MCF 10A (cell line): ENCODE results near the gene WNK1. TPM values are rescaled to one million over a fixed set of nuclear protein-coding genes. Genes with fewer than 3 reads are reported as not detected.

ENCODE experiments used
- BruUV-seq: library from RNA; stranded (reverse); fragments of 400-500 nt; replicated peaks from 2 replicates; lab custom pipeline; 2021; lab: Mats Ljungman, UMichigan
- CTCF ChIA-PET: fragments of 300-600 bp; sonication (Branson Sonifier 250); formaldehyde crosslinking; extraction: SDS; loops from one replicate; lab custom pipeline; 2021; ENCODE audit warnings: antibody characterized with exemption, inconsistent platforms; lab: Yijun Ruan, JAX
- POLR2A ChIA-PET: fragments of 300-600, 350-650 bp; sonication (Branson Sonifier 250); formaldehyde crosslinking; extraction: SDS; loops from one replicate; lab custom pipeline; 2020; ENCODE audit warnings: antibody characterized with exemption, inconsistent platforms; lab: Yijun Ruan, JAX
- DNase-seq: peaks from one replicate; pipeline ENCODE4 v3.0.0-alpha.2; 2018; ENCODE audit not compliant: unreplicated experiment
- H3K27ac Mint-ChIP-seq: one replicate; pipeline ENCODE4 v1.8.0; 2022; ENCODE audit warnings: mild to moderate bottlenecking, low read depth, mixed read lengths; ENCODE audit not compliant: unreplicated experiment
- H3K27me3 Mint-ChIP-seq: one replicate; pipeline ENCODE4 v1.8.0; 2022; ENCODE audit warnings: mixed read lengths; ENCODE audit not compliant: insufficient read depth, unreplicated experiment
- H3K36me3 Mint-ChIP-seq: one replicate; pipeline ENCODE4 v1.8.0; 2022; ENCODE audit warnings: mild to moderate bottlenecking, moderate library complexity, mixed read lengths; ENCODE audit not compliant: insufficient read depth, unreplicated experiment
- H3K4me1 Mint-ChIP-seq: one replicate; pipeline ENCODE4 v1.8.0; 2022; ENCODE audit warnings: mixed read lengths; ENCODE audit not compliant: insufficient read depth, unreplicated experiment
- H3K4me3 Mint-ChIP-seq: one replicate; pipeline ENCODE4 v1.8.0; 2022; ENCODE audit warnings: mild to moderate bottlenecking, moderate library complexity, mixed read lengths; ENCODE audit not compliant: unreplicated experiment
- H3K9me3 Mint-ChIP-seq: one replicate; pipeline ENCODE4 v1.8.0; 2022; ENCODE audit warnings: mixed read lengths; ENCODE audit not compliant: unreplicated experiment
- CTCF ChIP-seq: fragments of 200-600 bp; IDR thresholded peaks from one replicate; pipeline ENCODE4 v1.8.0; 2022; ENCODE audit warnings: antibody characterized with exemption, mild to moderate bottlenecking; ENCODE audit not compliant: unreplicated experiment
- intact Hi-C: fragments of 100-400 bp; cut with micrococcal nuclease; formaldehyde crosslinking; loops from 2 replicates; pipeline ENCODE4 v1.14.1; 2022
- total RNA-seq: library from RNA; stranded (reverse); gene quantifications from 2 replicates; pipeline ENCODE4 v1.2.3, GENCODE V29; 2022

The WNK1 gene
- total RNA-seq, 1 experiment from 2014 or later: 139 TPM

DNA sequence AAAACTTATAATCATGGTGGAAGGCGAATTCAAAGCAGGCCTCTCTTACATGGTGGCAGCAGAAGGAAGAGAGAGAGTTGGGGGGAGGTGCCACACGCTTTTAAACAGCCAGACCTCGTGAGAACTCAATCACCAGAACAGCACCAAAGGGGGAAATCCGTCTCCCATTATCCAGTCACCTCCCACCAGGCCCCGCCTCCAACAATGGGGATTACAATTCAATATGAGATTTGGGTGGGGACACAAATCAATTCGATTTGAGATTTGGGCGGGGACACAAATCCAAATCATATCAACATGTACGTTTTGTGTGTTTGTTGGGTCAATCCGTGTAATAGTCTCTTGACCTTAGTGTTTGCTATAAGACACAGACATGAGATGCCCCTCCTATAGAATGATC is 21.8 kb upstream of the WNK1 start:
- DNase-seq: no peak
- no peaks in the 10 kb centered on the region for H3K9me3 Mint-ChIP-seq
- no peaks in the 10 kb centered on the region for H3K27me3 Mint-ChIP-seq
- peaks cover 15% of the 10 kb centered on the region for H3K4me1 Mint-ChIP-seq
- no peak overlapping the region for H3K27ac Mint-ChIP-seq
- no peaks in the 10 kb centered on the region for H3K36me3 Mint-ChIP-seq
- ChIA-PET POLR2A (no interaction called here), CTCF (no interaction called here)
- TF ChIP-seq CTCF: no peak
- intact Hi-C loops: no loop called here
- no peak overlapping the region for H3K4me3 Mint-ChIP-seq
- BruUV-seq: no TSS peak

DNA sequence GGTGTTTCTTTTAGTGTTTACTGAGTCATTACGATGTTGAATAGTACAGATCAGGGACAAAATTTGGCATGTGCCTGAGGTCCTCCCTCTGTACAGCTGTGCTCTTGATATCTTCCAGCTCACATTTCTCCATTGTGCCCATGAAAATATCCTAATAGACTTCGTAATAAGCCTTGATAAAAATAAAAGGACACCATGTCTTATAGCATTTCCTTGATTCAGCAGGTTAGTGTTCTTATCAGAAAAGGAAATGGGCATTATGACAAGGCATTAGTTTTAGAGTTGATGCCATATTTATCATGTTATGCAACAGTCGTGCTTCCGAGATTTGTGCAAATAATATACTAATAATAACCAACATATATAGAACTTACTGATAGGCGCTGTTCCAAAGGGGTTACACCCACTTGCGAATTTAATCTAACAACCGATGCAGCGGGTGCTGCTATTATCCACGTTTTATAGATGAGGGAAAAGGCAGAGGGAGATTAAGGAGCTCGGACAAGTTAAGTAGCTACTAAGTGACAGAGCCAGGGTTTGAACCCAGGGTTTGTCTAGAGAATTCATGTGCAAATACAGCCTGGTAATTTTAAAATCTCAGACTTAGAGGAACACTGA is 15.1 kb upstream of the WNK1 start:
- no peaks in the 10 kb centered on the region for H3K27me3 Mint-ChIP-seq
- no peaks in the 10 kb centered on the region for H3K36me3 Mint-ChIP-seq
- no peak overlapping the region for H3K27ac Mint-ChIP-seq
- no peaks in the 10 kb centered on the region for H3K4me1 Mint-ChIP-seq
- H3K9me3 Mint-ChIP-seq: no peaks in the 10 kb centered on the region
- intact Hi-C loops: no loop called here
- no peak for DNase-seq
- no peak for TF ChIP-seq CTCF
- H3K4me3 Mint-ChIP-seq: no peak overlapping the region
- CTCF ChIA-PET: interaction anchor here (0.7 to 1.8 kb wide), 3 partner anchors 10 to 214 kb away, joined by 3 to 5 read pairs (median 4); no protein-coding TSS in a partner anchor
- BruUV-seq: no TSS peak
- POLR2A ChIA-PET: interaction anchor here (0.7 to 2.9 kb wide), 3 partner anchors 9 to 11 kb away, joined by 3 to 19 read pairs (median 3); no protein-coding TSS in a partner anchor

DNA sequence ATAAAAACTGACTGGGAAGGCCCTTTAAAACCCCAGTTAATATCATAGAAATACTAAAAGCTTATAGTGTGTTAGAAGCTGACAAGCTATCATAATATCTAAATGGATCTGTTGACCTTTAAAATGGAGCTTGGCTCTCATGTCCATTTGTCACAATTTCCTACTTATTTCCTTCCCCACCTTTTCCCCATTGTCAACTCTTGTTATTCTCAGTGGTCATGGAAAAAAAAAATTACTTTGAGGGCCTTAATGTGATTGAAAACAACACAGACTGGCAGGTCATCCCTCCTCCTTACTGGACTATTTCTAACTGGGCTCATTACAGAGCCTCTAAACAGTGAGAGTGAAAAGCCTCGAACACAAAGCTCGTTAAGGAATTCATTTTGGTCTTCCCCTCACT is 13.7 kb upstream of the WNK1 start:
- Mint-ChIP-seq H3K36me3 (no peaks in the 10 kb centered on the region), H3K4me3 (no peak overlapping the region), H3K9me3 (no peaks in the 10 kb centered on the region), H3K4me1 (no peaks in the 10 kb centered on the region), H3K27me3 (no peaks in the 10 kb centered on the region), H3K27ac (no peak overlapping the region)
- no TSS peak for BruUV-seq
- no peak for TF ChIP-seq CTCF
- DNase-seq: no peak
- POLR2A ChIA-PET: interaction anchor here (0.8 to 2.9 kb wide), 3 partner anchors 11 to 13 kb away, joined by 4 to 19 read pairs (median 11); no protein-coding TSS in a partner anchor
- intact Hi-C loops: no loop called here
- CTCF ChIA-PET: interaction anchor here (0.9 to 1.1 kb wide), 5 partner anchors 11 to 163 kb away, joined by 3 read pairs; partner anchors contain the start of gene WNK1

DNA sequence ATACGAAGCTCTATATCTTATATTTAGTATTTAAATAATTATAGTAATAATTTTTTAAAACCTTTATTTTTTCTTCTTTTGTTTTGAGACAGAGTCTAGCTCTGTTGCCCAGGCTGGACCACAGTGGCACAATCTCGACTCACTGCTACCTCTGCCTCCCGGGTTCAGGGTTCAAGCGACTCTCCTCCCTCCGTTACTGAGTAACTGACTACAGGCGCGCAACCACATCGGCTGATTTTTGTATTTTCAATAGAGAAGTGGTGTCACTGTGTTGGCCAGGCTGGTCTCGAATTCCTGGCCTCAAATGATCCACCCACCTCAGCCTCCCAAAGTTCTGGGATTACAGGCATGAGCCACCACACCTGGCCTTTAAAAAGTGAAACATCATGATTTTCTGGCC is 13.0 kb upstream of the WNK1 start:
- H3K36me3 Mint-ChIP-seq: no peaks in the 10 kb centered on the region
- no TSS peak for BruUV-seq
- intact Hi-C loops: no loop called here
- H3K4me3 Mint-ChIP-seq: no peak overlapping the region
- DNase-seq: no peak
- H3K27me3 Mint-ChIP-seq: no peaks in the 10 kb centered on the region
- POLR2A ChIA-PET: interaction anchor here (0.8 to 2.9 kb wide), 3 partner anchors 11 to 13 kb away, joined by 4 to 19 read pairs (median 11); no protein-coding TSS in a partner anchor
- H3K27ac Mint-ChIP-seq: no peak overlapping the region
- H3K9me3 Mint-ChIP-seq: no peaks in the 10 kb centered on the region
- CTCF ChIA-PET: interaction anchor here (0.7 to 1.1 kb wide), 6 partner anchors 11 to 319 kb away, joined by 3 read pairs; partner anchors contain the start of gene WNK1
- TF ChIP-seq CTCF: no peak
- no peaks in the 10 kb centered on the region for H3K4me1 Mint-ChIP-seq
